NK-92 treated with Interleukin-12 subunit alpha and Interleukin-12 subunit beta, amount 100 ng/mL, for 24 hours (cell line): ENCODE data around the gene CCDC92B.
"Not testable (repeated sequence)": the region's sequence is repeated elsewhere in the genome, so short reads cannot be mapped to it uniquely, and the experiment has no call there.

Experiments
- DNase-seq: peaks from one replicate; lab custom pipeline; 2025; lab: John Stamatoyannopoulos, UW

Gene CCDC92B

GRCh38 chr17:2703606-2704005 is 45.8 kb downstream of the CCDC92B start:
- no peak for DNase-seq

DNA sequence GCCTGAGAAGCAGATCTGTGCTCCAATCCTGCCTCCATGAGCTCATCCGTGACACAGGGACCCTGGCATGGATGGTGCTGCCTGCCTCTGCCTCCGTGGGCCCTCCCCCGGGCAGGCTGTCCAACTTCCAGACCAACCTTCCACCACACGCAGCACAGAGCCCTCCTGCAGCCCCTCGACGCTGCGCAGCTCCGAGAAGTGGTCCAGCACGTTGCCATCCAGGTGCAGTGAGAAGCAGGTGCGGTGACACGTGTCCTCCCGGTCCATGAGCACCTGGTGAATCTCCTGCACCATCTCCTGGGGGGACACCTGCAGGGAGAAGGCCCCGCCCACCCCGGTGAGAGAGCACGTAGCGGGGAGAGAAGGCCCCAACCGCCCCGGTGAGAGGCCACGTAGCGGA is 46.3 kb downstream of the CCDC92B start:
- no peak for DNase-seq

GRCh38 chr17:2701996-2702741 is 47.3 kb downstream of the CCDC92B start:
- no peak for DNase-seq

DNA sequence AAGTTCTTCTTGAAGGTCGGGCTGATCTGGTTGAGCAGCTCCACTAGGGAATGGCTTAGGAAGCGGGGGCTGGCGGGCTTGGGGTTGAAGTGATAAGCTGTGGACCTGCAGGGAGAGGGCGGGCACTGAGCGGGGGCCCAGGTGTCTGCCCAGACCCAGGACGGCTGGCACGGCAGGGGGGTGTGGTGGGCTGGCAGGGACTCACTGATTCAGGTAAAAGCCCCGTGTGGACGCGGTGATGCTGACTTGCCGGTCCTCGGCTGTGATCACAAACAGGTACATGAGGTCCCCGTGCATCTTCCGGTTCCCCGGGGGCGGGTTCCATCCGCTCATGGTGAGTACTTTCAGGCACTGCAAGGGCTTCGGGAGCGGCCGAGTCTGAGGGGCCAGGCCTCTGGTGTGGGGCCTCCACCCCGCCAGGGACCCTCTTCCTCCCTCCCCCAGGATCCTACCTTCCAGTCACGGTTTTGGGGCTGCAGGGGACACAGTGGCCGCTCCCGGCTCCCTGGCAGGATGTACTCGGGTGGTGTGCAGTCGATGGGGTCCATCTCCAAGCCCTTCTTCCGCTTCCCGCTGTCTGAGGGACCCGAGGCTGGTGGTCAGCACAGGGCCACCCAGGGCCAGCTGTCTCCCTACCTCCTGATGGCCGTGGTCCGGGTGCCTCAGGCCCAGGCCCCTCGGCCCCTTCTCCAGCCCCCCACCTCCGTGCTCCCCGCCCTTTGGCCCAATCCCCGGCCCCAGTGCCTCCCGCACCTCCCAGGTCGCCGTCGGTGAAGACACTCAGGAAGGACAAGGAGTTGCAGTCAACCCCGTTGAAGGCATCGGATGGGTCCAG is 48.1 kb downstream of the CCDC92B start:
- DNase-seq, result no peak

GRCh38 chr17:2700491-2701141 is 48.8 kb downstream of the CCDC92B start:
- DNase-seq, result no peak

GRCh38 chr17:2700030-2700490 is 49.4 kb downstream of the CCDC92B start:
- DNase-seq, result no peak

DNA sequence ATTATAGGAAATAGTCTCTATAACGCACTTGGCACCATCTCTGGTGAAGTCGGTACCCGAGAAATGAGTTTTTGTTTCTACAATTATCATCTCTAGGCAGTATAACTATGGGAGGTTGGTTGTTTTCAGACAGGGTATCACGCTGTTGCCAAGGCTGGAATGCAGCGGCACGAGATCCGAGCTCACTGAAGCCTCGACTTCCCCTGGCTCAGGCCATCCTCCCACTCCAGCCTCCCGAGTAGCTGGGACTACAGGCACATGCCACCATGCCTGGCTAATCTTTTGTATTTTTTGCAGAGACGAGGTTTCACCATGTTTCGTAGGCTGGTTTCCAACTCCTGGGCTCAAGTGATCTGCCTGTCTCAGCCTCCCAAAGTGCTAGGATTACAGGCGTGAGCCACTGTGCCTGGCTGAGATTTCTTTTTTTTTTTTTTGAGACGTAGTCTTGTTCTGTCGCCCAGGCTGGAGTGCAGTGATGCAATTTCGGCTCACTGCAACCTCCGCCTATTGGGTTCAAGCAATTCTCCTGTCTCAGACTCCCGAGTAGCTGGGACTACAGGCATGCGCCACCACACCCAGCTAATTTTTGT is 50.1 kb downstream of the CCDC92B start:
- DNase-seq, result not testable (repeated sequence)

DNA sequence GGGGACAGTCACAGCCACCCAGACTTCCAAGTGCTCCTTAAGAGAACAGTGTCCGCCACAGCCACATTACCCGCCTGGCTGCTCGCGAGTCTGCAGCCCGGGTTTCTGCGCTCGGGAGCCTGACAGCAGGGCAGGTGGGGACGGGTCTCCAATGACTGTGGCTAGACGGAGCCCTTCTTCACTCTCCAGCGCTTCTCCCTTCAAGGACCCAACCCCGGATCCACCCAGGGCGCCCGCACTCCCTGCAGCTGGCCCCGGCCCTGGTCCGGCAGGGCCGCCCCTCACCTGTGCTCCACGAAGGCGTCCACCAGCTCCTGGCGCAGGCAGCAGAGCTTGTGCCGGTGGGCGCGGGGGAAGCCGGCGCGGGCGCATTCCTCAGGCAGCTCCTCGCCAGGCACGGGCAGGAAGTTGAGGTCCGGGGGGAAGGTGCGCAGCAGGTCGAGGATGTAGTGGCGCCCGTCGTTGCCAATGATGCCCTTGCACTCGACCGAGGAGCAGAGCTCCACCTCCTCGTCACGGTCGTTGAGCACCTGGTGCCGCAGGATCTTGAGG is 51.8 kb downstream of the CCDC92B start:
- DNase-seq, result no peak

DNA sequence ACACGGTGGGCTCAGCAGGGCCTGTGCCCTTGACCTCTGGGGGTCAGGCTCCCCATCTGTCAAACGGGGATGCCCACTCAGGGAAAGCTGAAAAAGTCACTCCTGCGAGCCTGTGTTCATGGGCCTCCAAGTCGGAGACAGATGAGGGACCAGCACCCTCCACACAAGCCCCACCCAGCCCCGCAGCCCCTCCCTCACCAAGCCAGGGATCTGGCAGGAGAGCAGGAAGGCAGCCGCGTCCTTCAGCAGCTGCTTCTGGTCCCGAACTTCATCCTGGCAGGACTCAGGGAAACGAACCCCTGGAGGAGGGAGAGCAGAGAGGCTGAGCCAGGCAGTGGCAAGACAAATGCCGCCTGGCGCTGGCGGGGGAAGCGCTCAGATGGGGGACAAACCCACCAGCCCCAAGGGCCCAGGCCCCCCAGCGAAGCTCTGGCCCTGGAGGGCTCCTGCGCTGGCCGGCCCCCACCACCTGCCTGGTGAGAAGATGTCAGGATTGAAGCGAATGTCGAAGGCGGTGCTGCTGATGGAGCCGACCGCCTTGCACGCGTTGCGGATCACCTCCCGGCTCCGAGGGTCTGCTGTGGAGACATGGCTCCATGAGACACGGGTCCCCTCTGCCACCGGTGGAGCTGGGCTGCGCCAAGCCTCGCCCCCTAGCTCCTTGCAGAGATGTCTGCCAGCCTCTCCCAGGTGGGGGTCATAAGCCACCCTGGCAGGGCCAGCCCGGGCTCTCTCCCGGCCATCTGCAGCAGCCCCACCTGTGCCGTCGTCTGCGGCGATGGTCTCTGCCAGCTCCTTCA is 53.3 kb downstream of the CCDC92B start:
- no peak for DNase-seq

DNA sequence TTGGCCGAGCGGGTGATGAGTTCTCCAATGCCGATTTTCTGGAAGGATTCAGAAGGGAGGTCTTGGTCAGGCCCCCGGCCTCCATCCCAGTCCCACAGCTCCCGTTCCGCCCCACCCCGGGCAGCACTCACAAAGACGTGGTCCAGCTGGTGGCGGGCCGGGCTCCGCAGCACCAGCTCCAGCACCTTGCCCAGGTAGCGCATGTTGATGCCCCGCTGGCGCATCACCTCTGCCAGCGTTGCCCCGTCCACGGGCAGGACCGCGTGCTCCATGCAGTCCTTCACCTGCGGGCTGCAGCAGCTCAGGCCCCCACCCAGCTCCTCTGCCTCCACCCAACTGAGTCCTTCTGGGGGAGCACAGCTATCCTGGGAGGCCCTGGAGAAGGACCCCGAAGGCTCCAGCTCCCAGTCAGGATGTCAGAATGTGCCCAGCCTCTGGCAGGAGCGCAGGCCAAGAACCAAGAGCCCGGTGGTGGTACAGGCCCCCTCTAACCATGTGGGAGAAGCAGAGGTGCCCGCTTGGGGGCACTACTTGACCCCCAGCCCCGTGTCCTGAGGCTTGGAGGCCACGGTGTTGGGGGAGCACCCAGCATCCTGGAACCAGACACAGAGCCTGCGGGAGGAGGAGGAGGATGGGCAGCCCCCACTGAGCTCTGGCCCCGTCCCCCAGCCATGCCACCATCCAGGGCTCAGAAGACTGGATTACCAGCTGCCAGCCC is 54.0 kb downstream of the CCDC92B start:
- no peak for DNase-seq

GRCh38 chr17:2694381-2695242 is 54.8 kb downstream of the CCDC92B start:
- no peak for DNase-seq

DNA sequence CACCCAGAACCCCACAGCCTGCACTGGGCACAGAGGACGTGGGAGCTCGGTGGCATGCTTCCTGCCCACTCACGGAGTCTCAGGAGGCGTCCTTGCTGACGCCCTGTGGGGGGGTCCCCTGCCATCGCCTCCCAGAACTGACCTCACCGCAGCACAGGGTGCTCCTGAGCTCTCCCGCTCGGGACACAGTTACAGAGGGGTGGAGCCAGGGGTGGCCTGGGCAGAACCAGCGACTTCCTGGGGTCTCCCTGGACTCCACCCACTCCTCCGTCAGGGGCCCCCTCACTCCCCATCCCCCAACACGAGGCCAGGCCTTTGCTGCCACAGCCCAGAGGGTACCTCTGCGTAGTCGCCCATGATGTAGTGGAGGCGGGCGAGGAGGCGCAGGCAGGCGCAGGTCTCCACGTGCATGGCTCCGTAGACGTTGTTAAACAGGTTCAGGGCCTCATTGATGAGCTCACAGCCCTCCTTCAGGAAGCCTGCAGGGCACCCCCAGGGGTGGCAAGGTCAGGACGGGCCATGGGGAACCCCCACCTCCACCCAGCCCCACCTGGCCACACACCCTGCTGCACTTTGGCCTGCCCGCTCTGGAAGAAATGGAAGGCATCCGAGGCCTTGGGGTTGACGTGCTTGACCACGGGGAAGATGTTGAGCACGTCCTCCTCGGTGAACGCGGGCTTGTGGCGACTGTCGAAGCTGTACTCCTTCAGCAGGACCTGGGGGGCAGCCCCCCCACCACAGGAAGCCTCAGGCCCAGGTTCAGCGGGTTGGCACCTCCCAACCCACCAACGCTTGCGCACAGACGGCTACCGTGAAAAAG is 55.7 kb downstream of the CCDC92B start:
- no peak for DNase-seq

- no peak for DNase-seq
These were observed 56.7 kb downstream of the CCDC92B start for GRCh38 chr17:2692781-2693135.

GRCh38 chr17:2691965-2692780 is 57.3 kb downstream of the CCDC92B start:
- DNase-seq, result no peak

GRCh38 chr17:2691069-2691871 is 58.2 kb downstream of the CCDC92B start:
- no peak for DNase-seq

DNA sequence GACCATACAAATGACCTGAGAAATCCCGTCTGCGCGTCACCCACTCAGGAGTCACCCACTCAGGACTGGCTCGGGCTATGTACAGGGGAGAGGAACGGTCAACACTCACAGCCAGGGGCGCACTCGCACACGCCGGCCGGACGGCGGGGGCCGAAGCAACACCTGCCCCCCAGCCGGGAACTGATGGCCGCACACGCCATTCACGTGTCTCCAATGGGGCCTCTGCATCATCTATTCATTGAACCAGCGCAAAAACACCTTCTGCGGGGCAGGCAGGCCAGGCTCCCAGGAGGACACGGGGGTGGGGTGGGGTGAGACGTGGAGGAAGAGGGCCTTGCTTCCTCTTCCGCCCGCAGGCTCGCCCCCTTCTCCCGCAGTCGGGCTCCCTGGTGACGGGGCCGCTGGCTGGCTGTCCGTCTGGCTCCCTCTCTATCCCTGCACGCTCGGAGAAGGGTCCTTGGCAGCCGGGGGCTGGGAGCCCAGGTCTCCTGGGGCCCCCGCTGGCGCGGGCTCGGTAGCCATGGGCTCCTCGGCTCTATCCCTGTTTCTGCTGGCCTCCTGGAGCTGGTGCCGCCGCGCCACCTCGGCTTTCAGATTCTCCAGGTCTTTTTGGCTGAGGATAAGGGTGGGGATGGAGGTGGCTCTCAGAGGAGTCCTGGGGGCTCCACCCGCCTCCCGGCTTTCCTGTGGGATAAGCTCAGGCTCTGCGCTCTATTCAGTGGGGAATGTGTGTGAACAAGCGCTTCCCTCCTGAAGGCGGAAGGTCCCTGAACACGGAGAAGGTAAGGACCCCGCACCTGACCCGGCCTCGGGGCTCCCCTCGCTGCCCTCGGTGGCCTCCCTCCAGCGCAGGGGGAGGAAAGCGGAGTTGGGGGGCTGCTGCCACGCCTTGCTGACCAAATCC is 59.0 kb downstream of the CCDC92B start:
- no peak for DNase-seq
